ENCODE data around the gene GLIS1. TPM values are rescaled to one million over a fixed set of nuclear protein-coding genes. Genes with fewer than 3 reads are reported as not detected.

The GLIS1 gene
- total and polyA plus RNA-seq, 8 donors = 0.20 to 4.8 (median 0.55) TPM; not detected in 1

DNA sequence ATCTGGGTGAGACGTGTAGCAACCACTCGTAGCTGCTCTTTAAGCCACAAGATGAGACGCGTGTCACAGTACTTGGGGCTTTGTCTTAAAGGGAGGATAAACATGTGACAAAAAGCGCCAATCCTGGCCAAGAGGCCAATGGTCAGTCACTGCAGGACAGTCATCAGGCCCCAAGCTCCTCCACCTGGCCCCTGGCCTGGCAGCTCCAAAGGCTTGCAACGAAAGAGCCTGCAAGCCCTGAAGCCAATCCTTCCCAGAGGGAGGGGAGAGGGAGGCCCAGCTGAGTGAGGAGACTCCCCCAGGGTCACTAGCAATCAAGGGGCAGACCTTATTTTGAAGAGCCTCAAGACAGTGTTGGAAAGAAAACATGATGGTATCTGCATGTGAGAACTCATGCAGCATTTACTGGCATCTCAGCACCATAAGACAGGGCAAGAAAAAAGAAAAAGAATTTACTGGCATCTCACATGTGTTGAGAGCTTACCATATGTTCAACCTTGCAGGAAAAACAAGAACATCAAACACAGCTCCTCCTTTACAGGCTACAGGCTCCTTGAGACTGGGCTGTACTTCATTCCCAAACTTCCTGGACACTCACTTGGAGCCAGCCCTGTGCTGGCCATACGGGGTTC, 11.4 kb downstream of the GLIS1 start:
- TF ChIP-seq POLR2A (IDR thresholded peaks at IDR 0.05) = no peak
- TF ChIP-seq POLR2AphosphoS5 (IDR thresholded peaks at IDR 0.05) = no peak
- TF ChIP-seq EP300 (IDR thresholded peaks at IDR 0.05) = no peak
- TF ChIP-seq, protein P1, sequence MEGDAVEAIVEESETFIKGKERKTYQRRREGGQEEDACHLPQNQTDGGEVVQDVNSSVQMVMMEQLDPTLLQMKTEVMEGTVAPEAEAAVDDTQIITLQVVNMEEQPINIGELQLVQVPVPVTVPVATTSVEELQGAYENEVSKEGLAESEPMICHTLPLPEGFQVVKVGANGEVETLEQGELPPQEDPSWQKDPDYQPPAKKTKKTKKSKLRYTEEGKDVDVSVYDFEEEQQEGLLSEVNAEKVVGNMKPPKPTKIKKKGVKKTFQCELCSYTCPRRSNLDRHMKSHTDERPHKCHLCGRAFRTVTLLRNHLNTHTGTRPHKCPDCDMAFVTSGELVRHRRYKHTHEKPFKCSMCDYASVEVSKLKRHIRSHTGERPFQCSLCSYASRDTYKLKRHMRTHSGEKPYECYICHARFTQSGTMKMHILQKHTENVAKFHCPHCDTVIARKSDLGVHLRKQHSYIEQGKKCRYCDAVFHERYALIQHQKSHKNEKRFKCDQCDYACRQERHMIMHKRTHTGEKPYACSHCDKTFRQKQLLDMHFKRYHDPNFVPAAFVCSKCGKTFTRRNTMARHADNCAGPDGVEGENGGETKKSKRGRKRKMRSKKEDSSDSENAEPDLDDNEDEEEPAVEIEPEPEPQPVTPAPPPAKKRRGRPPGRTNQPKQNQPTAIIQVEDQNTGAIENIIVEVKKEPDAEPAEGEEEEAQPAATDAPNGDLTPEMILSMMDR (IDR thresholded peaks at IDR 0.05) = no peak
- intact Hi-C loops (cut with DNase I; ENCODE audit: low total_unique reads) = no loop called here
- Histone ChIP-seq H3K27me3 (peaks cover 0 to 16% (median 0%) of the 10 kb centered on the region in 3 donors), H3K36me3 (no peaks in the 10 kb centered on the region), H3K9me3 (no peaks in the 10 kb centered on the region), H3K4me1 (no peaks in the 10 kb centered on the region), H3K4me3 (no peak overlapping the region), H3K27ac (no peak overlapping the region)
- no peak for DNase-seq
- 88 to 95% (median 92%) methylated on average over 7 of the region's 7 CpGs for WGBS, 5 donors

DNA sequence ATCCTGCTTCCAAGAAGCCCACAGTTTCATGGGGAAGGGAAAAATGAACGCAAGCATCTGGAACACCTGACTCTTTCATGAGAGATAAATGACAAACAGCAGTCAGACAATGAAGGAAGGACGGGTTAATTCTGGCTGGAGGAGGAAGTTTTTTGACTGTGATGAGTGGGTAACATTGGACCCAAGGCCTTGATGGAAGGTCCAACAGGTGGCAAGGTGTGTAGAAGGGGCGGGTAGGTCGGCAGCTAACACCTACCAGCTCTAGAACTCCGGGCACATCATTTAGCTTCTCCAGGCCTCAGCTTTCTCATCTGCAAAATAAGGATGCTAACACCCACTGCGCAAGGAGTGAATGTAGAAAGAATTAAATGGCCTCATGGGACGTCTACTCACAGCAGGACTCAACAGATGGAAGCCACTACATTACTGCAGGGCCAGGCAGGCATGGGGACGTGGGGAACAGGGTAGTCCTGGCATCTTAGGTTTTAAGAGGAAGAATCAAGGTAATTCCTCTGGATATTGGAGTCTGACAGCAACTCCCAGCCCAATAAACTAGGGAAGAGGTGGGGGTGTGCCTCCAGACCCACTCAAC, 12.9 kb downstream of the GLIS1 start:
- intact Hi-C loops (cut with DNase I; ENCODE audit: low total_unique reads) = no loop called here
- WGBS, 5 donors = 84 to 92% (median 90%) methylated on average over 8 of the region's 8 CpGs
- H3K4me3 ChIP-seq = no peak overlapping the region

DNA sequence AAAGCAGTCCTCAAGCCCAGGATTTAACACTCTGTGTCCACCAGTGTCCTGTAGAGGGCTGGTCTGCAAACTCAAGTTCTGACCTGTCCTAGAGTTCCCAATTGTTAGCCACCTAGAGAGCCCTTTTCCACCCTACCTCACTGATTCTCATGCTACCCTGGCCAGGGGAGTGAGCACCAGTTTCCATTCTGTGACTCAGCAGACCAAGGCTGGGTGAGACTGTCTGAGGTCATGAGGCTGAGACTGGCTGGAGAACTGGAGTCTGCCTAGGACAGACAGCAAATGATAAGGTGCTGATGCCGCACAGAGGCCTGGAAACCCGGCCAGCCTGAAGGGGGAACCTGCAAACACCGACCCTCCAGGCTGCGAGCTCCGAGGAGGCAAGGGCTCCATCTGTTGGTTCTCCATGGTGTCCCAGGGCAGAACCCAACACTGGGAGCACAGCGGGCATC, 13.7 kb downstream of the GLIS1 start:
- H3K9me3 ChIP-seq = no peaks in the 10 kb centered on the region
- no peaks in the 10 kb centered on the region for H3K36me3 ChIP-seq
- no peak overlapping the region for H3K27ac ChIP-seq
- 33 to 46% (median 41%) methylated on average over 6 of the region's 6 CpGs for WGBS, 5 donors
- TF ChIP-seq POLR2A (IDR thresholded peaks at IDR 0.05) (no peak), POLR2AphosphoS5 (IDR thresholded peaks at IDR 0.05) (no peak), EP300 (IDR thresholded peaks at IDR 0.05) (no peak)
- TF ChIP-seq, protein P1 (IDR thresholded peaks at IDR 0.05) = no peak
- no peaks in the 10 kb centered on the region for H3K4me1 ChIP-seq
- peak in 1 of 2 donors; percentile 26 for DNase-seq
- H3K27me3 ChIP-seq = no peaks in the 10 kb centered on the region
- no peak overlapping the region for H3K4me3 ChIP-seq
- intact Hi-C loops (cut with DNase I; ENCODE audit: low total_unique reads) = no loop called here

More for the DNA sequence above, 12.9 kb downstream of the GLIS1 start:
- no peak for DNase-seq
- H3K36me3 ChIP-seq = no peaks in the 10 kb centered on the region
- H3K27me3 ChIP-seq = peaks cover 0 to 4% (median 0%) of the 10 kb centered on the region in 3 donors
- TF ChIP-seq EP300 (IDR thresholded peaks at IDR 0.05) (no peak), POLR2A (IDR thresholded peaks at IDR 0.05) (no peak), POLR2AphosphoS5 (IDR thresholded peaks at IDR 0.05) (no peak)
- TF ChIP-seq, protein P1 (IDR thresholded peaks at IDR 0.05) = no peak
- no peaks in the 10 kb centered on the region for H3K4me1 ChIP-seq
- H3K9me3 ChIP-seq = no peaks in the 10 kb centered on the region
- no peak overlapping the region for H3K27ac ChIP-seq

DNA sequence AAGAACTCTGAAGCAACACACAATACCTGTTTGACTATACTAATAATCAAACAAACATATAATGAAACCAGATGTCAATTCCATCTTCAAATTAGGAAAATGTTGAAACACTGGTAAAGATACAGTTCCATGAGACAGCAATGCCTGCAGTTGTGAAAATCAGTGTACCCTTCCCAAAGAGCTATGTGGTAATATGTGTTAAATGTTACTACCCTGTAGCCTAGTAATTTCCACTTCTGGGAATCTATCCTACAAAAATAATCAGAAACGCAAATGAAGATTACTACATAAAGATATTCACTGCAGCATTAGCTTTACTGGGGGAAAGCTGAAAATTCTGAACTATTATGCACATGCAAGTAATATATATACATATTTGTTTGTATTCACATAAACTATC, 16.9 kb downstream of the GLIS1 start:
- Histone ChIP-seq H3K36me3 (no peaks in the 10 kb centered on the region), H3K27me3 (peaks cover 0 to 8% (median 0%) of the 10 kb centered on the region in 3 donors), H3K4me1 (no peaks in the 10 kb centered on the region), H3K9me3 (no peaks in the 10 kb centered on the region), H3K4me3 (no peak overlapping the region), H3K27ac (no peak overlapping the region)
- TF ChIP-seq EP300 (IDR thresholded peaks at IDR 0.05) = no peak
- no peak for TF ChIP-seq POLR2A (IDR thresholded peaks at IDR 0.05)
- no peak for TF ChIP-seq POLR2AphosphoS5 (IDR thresholded peaks at IDR 0.05)
- TF ChIP-seq, protein P1 (IDR thresholded peaks at IDR 0.05) = no peak
- intact Hi-C loops (cut with DNase I; ENCODE audit: low total_unique reads) = no loop called here
- no peak for DNase-seq
- WGBS, 5 donors = 73 to 86% (median 84%) methylated on average over 1 of the region's 1 CpG

Measured in stomach (tissue), 9 donors.